HepG2 (cell line): ENCODE data around the gene PFKFB2. TPM values are rescaled to one million over a fixed set of nuclear protein-coding genes. Genes with fewer than 3 reads are reported as not detected.

Experiments
- ATAC-seq: fragments of 200-7000 bp; cut with Tn5 transposase; 3 replicates; pipeline ENCODE4 v1.9.1; 2020; ENCODE audit warnings: mild to moderate bottlenecking, moderate library complexity
- BruUV-seq: library from RNA; stranded (reverse); fragments of 400-500 nt; replicated peaks from 2 replicates; lab custom pipeline; 2021; lab: Mats Ljungman, UMichigan
- CTCF ChIA-PET: fragments of 300-600 bp; formaldehyde crosslinking; extraction: SDS; loops from one replicate; lab custom pipeline; 2021; ENCODE audit warnings: low total read pairs, inconsistent platforms, low intra/inter-chr PET ratio; lab: Yijun Ruan, JAX
- POLR2A ChIA-PET: fragments of 350-600 bp; sonication (Branson Sonifier 250); formaldehyde crosslinking; loops from one replicate; lab custom pipeline; 2020; ENCODE audit warnings: antibody characterized with exemption, inconsistent platforms; lab: Yijun Ruan, JAX
- DNase-seq: peaks from one replicate; pipeline ENCODE4 v3.0.0-alpha.2; 2015; ENCODE audit warnings: low spot score
- FAIRE-seq: peaks from 3 replicates; lab custom pipeline; 2011; peaks lifted over from hg19 to GRCh38; lab: Jason Lieb, UNC
- H2AFZ ChIP-seq: one replicate; pipeline ENCODE4 v1.6.1; 2011; ENCODE audit warnings: low read length, inconsistent platforms
- H3K27ac ChIP-seq: fragments of 300-600 bp; 3 replicates; pipeline ENCODE4 v1.8.0; 2011; ENCODE audit warnings: mixed run types, mild to moderate bottlenecking, mixed read lengths, low read length, inconsistent platforms; ENCODE audit not compliant: insufficient read depth; ENCODE audit errors: extremely low read length
- H3K27me3 ChIP-seq, 2 experiments: fragments of 200-600 bp in 1 of 2; 2 replicates in 1 of 2; 3 replicates in 1 of 2; pipeline versions ENCODE4 v1.6.0 to v1.8.0; 2011; ENCODE audit warnings: low read length in 2 of 2, mild to moderate bottlenecking in 2 of 2, moderate library complexity in 2 of 2, inconsistent platforms in 1 of 2; ENCODE audit not compliant: insufficient read depth in 2 of 2, control insufficient read depth in 1 of 2
- H3K36me3 ChIP-seq, 2 experiments: fragments of 200-600 bp in 1 of 2; replicated peaks in 1 of 2; 2 replicates in 1 of 2; 3 replicates in 1 of 2; pipeline versions ENCODE4 v1.5.1 to v1.8.0; 2011; ENCODE audit warnings: low read length in 2 of 2, inconsistent platforms in 1 of 2; ENCODE audit not compliant: insufficient read depth in 2 of 2, control insufficient read depth in 1 of 2
- H3K4me1 ChIP-seq: 2 replicates; pipeline ENCODE4 v1.5.1; 2012; ENCODE audit warnings: low read length, inconsistent platforms; ENCODE audit not compliant: insufficient read depth
- H3K4me2 ChIP-seq: 2 replicates; pipeline ENCODE4 v1.6.0; 2011; ENCODE audit warnings: low read depth, low read length, inconsistent platforms
- H3K4me3 ChIP-seq, 3 experiments: fragments of 200-600 bp in 1 of 3; sonication (generic), shearing (Covaris generic) in 1 of 3; replicated peaks in 1 of 3; 2 replicates each; pipeline ENCODE4 v1.5.1; 2011 to 2016; ENCODE audit warnings: low read length in 3 of 3, inconsistent platforms in 2 of 3, low read depth in 2 of 3, mild to moderate bottlenecking in 2 of 3, control low read depth in 1 of 3, mixed read lengths in 1 of 3; ENCODE audit not compliant: insufficient read depth in 1 of 3
- H3K79me2 ChIP-seq: one replicate; pipeline ENCODE4 v1.6.1; 2011; ENCODE audit warnings: low read length, inconsistent platforms; ENCODE audit not compliant: insufficient read depth
- H3K9ac ChIP-seq: 2 replicates; pipeline ENCODE4 v1.6.0; 2011; ENCODE audit warnings: mild to moderate bottlenecking, low read depth, low read length, inconsistent platforms; ENCODE audit not compliant: insufficient read depth
- H3K9me3 ChIP-seq: 2 replicates; pipeline ENCODE4 v1.5.1; 2012; ENCODE audit warnings: mild to moderate bottlenecking, low read length
- H4K20me1 ChIP-seq: 2 replicates; pipeline ENCODE4 v1.6.0; 2011; ENCODE audit warnings: inconsistent platforms, mild to moderate bottlenecking, low read length, moderate library complexity; ENCODE audit not compliant: insufficient read depth
- NRL ChIP-seq: sonication (generic); formaldehyde crosslinking; IDR thresholded peaks from 2 replicates; pipeline ENCODE4 v1.5.0; 2020; ENCODE audit warnings: missing genetic modification reagents, mild to moderate bottlenecking, moderate library complexity, borderline replicate concordance
- SRSF1 ChIP-seq: fragments of 200-400 bp; formaldehyde crosslinking; optimal IDR thresholded peaks from 2 replicates; pipeline ENCODE3; 2017; ENCODE audit warnings: mild to moderate bottlenecking, low read depth, low read length, moderate library complexity
- ZFP62 ChIP-seq: sonication (generic); formaldehyde crosslinking; IDR thresholded peaks from 2 replicates; pipeline ENCODE4 v1.4.0; 2020; ENCODE audit warnings: missing genetic modification reagents
- ZNF670 ChIP-seq: sonication (generic); formaldehyde crosslinking; IDR thresholded peaks from 2 replicates; pipeline ENCODE4 v1.8.0; 2022; ENCODE audit warnings: mild to moderate bottlenecking, missing genetic modification reagents, borderline replicate concordance
- WGBS: methylation state at CpG from one replicate; pipeline ENCODE4 v1.1.6; 2017; ENCODE audit warnings: low lambda C conversion rate; 5-methylcytosine and 5-hydroxymethylcytosine counted together
- in situ Hi-C: cut with HindIII; loops from 2 replicates; pipeline ENCODE4 v1.10.0; 2017; ENCODE audit warnings: low pct_unique_long_range_greater_than_20kb; ENCODE audit not compliant: extremely low pct_ligation_motif_present
- intact Hi-C: fragments of 100-400 bp; cut with micrococcal nuclease; formaldehyde crosslinking; loops from one replicate; pipeline ENCODE4 v1.10.0; 2022; ENCODE audit not compliant: unreplicated experiment
- polyA plus RNA-seq, 8 experiments: library from polyadenylated mRNA; depleted of rRNA in 3 of 8; stranded (reverse) in 7 of 8; unstranded in 1 of 8; fragments of >200 nt; fragmentation: Illumina TruSeq in 4 of 8; extraction: Trizol in 4 of 8; gene quantifications; 2 replicates each; pipeline versions ENCODE4 v1.2.1 to v1.2.3, GENCODE V29; 2011 to 2016; ENCODE audit warnings: low read depth in 4 of 8, missing spikeins in 1 of 8, mixed read lengths in 1 of 8; ENCODE audit not compliant: insufficient read depth in 1 of 8
- total RNA-seq, 5 experiments: library from RNA; depleted of rRNA; stranded (reverse); fragments of >200 nt; fragmentation: Illumina TruSeq; extraction: Trizol; gene quantifications; 2 replicates each; pipeline ENCODE4 v1.2.3, GENCODE V29; 2016; ENCODE audit warnings: low read depth in 1 of 5
- TF ChIP-seq, protein P1 (sequence below): sonication (generic); formaldehyde crosslinking; IDR thresholded peaks from 2 replicates; pipeline ENCODE4 v1.4.0; 2020; ENCODE audit warnings: mild to moderate bottlenecking, missing genetic modification reagents, borderline replicate concordance
- TF ChIP-seq, protein P2 (sequence below): sonication (generic); formaldehyde crosslinking; conservative IDR thresholded peaks from 2 replicates; pipeline ENCODE4 v1.8.0; 2022; ENCODE audit warnings: low read depth, missing genetic modification reagents
- TF ChIP-seq, protein P3 (sequence below): sonication (generic); formaldehyde crosslinking; conservative IDR thresholded peaks from 2 replicates; pipeline ENCODE4 v1.4.0; 2020; ENCODE audit warnings: mild to moderate bottlenecking, missing genetic modification reagents, moderate library complexity

The PFKFB2 gene
- total and polyA plus RNA-seq, 2 of the 13 experiments (the other 11 are each of a cell fraction or from before 2014, with no cell fraction given), result 4.6 to 10.6 TPM

DNA sequence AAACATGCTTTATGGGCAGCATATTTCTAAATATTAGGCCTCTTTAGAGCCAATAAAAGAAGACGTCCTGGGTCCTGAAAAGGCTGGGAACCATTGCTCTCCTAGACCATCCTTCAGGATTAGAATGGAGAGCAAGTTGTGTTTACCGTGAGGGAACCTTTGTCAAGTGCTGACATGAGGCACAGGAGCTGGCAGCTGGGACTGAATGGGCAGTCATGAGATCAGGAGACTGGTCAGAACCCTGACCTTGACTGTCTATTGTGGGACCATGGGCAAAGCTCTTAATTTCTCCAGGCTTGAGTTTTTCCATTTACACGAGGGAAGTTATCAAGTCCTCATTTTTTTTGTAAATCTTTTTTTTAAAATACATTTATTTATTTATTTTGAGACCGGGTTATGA, 5.2 kb downstream of the PFKFB2 start:
- Histone ChIP-seq H2AFZ (no peak overlapping the region), H3K9me3 (no peaks in the 10 kb centered on the region), H3K79me2 (no peaks in the 10 kb centered on the region), H3K4me3 (no peak overlapping the region), H4K20me1 (no peaks in the 10 kb centered on the region), H3K9ac (no peak overlapping the region), H3K27ac (no peak overlapping the region), H3K4me2 (no peak overlapping the region), H3K36me3 (peaks cover 1 to 8% of the 10 kb centered on the region in 2 experiments; a peak in 2 of 5 replicates), H3K27me3 (no peaks in the 10 kb centered on the region), H3K4me1 (0 out of 2 replicates have a peak, but pooled peaks cover 14% of the 10 kb centered on the region)
- POLR2A ChIA-PET, result no interaction called here
- 86% methylated on average over 4 of the region's 4 CpGs for WGBS
- in situ Hi-C loops (no loop called here), intact Hi-C loops (no loop called here)
- no TSS peak for BruUV-seq
- DNase-seq, result no peak
- ATAC-seq, result no peak
- CTCF ChIA-PET, result no interaction called here
- no peak for TF ChIP-seq ZFP62
- TF ChIP-seq, protein P1, sequence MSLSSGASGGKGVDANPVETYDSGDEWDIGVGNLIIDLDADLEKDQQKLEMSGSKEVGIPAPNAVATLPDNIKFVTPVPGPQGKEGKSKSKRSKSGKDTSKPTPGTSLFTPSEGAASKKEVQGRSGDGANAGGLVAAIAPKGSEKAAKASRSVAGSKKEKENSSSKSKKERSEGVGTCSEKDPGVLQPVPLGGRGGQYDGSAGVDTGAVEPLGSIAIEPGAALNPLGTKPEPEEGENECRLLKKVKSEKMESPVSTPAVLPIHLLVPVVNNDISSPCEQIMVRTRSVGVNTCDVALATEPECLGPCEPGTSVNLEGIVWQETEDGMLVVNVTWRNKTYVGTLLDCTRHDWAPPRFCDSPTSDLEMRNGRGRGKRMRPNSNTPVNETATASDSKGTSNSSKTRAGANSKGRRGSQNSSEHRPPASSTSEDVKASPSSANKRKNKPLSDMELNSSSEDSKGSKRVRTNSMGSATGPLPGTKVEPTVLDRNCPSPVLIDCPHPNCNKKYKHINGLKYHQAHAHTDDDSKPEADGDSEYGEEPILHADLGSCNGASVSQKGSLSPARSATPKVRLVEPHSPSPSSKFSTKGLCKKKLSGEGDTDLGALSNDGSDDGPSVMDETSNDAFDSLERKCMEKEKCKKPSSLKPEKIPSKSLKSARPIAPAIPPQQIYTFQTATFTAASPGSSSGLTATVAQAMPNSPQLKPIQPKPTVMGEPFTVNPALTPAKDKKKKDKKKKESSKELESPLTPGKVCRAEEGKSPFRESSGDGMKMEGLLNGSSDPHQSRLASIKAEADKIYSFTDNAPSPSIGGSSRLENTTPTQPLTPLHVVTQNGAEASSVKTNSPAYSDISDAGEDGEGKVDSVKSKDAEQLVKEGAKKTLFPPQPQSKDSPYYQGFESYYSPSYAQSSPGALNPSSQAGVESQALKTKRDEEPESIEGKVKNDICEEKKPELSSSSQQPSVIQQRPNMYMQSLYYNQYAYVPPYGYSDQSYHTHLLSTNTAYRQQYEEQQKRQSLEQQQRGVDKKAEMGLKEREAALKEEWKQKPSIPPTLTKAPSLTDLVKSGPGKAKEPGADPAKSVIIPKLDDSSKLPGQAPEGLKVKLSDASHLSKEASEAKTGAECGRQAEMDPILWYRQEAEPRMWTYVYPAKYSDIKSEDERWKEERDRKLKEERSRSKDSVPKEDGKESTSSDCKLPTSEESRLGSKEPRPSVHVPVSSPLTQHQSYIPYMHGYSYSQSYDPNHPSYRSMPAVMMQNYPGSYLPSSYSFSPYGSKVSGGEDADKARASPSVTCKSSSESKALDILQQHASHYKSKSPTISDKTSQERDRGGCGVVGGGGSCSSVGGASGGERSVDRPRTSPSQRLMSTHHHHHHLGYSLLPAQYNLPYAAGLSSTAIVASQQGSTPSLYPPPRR (CRISPR knock-in tag), result no peak
- TF ChIP-seq NRL (CRISPR knock-in tag), result no peak
- TF ChIP-seq, protein P2, sequence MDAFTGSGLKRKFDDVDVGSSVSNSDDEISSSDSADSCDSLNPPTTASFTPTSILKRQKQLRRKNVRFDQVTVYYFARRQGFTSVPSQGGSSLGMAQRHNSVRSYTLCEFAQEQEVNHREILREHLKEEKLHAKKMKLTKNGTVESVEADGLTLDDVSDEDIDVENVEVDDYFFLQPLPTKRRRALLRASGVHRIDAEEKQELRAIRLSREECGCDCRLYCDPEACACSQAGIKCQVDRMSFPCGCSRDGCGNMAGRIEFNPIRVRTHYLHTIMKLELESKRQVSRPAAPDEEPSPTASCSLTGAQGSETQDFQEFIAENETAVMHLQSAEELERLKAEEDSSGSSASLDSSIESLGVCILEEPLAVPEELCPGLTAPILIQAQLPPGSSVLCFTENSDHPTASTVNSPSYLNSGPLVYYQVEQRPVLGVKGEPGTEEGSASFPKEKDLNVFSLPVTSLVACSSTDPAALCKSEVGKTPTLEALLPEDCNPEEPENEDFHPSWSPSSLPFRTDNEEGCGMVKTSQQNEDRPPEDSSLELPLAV (CRISPR knock-in tag), result no peak
- TF ChIP-seq ZNF670 (CRISPR knock-in tag), result no peak
- no peak for TF ChIP-seq SRSF1
- TF ChIP-seq, protein P3, sequence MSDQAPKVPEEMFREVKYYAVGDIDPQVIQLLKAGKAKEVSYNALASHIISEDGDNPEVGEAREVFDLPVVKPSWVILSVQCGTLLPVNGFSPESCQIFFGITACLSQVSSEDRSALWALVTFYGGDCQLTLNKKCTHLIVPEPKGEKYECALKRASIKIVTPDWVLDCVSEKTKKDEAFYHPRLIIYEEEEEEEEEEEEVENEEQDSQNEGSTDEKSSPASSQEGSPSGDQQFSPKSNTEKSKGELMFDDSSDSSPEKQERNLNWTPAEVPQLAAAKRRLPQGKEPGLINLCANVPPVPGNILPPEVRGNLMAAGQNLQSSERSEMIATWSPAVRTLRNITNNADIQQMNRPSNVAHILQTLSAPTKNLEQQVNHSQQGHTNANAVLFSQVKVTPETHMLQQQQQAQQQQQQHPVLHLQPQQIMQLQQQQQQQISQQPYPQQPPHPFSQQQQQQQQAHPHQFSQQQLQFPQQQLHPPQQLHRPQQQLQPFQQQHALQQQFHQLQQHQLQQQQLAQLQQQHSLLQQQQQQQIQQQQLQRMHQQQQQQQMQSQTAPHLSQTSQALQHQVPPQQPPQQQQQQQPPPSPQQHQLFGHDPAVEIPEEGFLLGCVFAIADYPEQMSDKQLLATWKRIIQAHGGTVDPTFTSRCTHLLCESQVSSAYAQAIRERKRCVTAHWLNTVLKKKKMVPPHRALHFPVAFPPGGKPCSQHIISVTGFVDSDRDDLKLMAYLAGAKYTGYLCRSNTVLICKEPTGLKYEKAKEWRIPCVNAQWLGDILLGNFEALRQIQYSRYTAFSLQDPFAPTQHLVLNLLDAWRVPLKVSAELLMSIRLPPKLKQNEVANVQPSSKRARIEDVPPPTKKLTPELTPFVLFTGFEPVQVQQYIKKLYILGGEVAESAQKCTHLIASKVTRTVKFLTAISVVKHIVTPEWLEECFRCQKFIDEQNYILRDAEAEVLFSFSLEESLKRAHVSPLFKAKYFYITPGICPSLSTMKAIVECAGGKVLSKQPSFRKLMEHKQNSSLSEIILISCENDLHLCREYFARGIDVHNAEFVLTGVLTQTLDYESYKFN (CRISPR knock-in tag), result no peak
- FAIRE-seq, result no peak
